Limb (tissue), 2 donors: Measurements from ENCODE around the gene OTOF.
"Not testable (repeated sequence)": the region's sequence is repeated elsewhere in the genome, so short reads cannot be mapped to it uniquely, and the experiment has no call there.

Source experiments
- DNase-seq, 2 donors: peaks; one replicate each; pipeline ENCODE4 v3.0.0-alpha.2; 2016; ENCODE audit errors: extremely low spot score in 2 of 2

Gene OTOF

DNA sequence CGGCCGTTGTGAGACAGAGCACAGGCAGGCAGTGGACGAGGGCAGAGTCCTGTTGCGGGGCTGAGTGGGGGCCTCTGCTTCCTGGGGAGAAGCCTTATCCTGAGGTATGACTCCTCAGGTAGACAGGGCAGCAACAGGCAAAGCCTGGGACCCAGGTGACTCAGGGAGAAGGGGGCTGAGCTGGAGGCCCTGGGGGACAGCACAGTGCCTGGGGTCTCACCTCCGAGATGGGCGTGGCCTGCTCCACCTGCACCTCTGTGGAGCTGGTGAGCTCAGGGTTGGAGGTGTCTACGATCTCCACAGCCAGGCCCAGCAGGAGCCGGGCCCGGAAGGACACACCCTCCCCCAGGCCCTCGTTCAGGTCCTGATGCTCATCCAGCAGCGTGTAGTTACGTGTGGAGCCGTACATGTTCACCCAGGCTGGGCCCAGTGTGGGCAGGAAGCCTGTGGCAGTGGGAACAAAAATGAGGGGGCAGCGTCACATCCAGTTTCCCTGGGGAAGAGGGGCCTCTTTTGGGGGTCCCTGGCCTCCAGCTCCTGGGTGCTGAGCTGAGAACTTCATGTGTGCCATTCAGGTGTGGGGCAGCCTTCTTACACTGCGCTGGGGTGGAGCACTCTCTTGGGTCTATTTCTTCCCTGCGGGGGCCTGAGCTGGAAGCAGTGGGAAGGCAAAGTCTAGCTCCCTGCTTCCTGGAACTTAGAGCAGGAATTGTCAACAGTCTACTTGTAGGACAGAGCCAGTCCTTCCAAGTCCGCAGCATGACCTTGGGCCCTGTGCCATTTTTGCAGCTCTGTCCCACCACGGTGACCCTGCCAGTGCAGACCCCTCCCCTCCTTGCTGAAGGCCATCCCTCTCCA is 2.9 kb upstream of the OTOF start:
- no peak for DNase-seq

DNA sequence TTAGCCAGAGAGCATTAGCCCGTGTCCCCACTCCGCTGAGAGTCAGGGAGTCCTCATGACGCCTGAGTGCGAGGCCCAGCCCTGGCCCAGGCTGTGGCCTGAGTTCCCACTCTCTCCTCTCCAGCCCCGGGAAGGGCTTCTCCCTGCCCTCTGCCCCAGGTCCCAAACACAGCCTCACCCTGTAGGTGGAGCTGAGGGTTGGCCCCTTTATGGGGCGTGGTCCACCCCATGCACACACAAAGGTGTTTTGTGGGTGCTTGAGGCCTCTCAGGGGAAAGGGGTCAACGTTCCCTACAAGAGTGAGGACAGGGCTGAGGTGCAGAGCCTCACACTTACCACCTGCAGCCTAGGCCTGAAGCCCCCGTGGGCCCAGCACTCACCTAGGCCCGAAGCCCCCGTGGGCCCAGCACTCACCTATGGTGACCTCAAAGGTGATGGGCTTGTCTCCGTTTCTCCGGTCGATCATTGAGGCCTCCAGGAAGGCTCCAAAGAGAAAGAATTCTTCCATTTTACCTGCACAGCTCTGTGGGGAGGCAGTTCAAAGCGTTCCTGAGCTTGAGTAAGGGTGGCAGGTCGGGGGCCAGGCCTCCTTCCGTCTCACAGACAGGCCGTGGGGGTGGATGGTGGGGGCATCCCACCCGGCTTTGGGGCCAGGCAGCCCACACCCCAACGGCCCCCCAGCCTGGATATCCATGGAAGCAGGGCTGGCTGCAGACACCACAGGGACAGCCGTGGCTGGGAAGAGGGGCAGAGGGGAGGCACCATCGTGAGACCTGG is 2.1 kb upstream of the OTOF start:
- no peak for DNase-seq

DNA sequence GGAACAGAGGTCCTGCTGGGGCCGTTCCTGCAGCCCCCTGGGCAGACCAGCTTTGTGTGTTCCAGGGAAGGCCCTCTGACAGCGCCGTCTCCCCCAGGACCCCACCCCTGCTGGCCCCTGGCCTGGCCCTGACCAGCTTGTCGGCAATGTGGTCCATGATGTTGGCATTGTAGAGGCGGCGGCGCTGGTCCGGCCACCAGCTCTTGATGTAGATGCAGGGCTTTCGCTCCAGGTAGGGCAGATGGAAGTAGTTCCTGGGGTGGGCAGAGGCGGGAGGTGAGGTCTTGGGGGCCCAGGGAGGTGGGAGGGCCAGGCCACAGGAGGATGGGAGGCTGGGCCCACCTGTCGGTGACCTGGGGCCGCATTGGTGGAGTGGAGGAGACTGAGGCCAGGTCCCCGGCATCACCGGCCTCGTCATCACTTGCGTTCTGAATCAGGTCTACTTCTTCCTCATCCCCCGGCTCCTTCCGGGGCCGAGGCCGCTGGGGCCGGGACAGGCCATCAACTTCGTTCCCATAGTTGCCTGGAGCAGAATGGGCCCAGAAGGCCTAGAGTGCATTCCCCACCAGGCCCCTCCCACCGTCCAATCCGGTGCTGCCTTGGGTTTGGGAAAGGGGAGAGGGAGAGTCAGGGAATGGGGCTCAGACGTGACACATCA is 1.3 kb upstream of the OTOF start:
- no peak for DNase-seq

DNA sequence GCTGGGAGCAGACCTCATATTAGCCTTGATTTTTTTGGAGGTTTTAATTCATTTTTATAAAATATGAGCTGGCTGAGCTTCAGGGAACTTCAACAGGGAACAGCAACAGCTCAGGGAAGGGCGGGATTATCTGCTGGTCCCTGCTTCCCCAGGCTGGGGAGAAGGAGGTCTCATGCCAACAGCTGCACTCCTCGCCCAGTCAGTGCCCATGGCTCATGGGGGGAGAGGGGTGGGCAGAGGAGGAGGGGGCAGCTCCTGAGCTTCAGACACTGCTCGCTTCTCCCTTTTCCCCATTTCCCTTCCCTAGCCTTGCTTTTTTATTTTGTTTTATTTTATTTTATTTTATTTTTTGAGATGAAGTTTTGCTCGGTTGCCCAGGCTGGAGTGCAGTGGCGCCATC is 442 bp upstream of the OTOF start:
- peak in 1 of 2 donors; percentile 15 for DNase-seq

DNA sequence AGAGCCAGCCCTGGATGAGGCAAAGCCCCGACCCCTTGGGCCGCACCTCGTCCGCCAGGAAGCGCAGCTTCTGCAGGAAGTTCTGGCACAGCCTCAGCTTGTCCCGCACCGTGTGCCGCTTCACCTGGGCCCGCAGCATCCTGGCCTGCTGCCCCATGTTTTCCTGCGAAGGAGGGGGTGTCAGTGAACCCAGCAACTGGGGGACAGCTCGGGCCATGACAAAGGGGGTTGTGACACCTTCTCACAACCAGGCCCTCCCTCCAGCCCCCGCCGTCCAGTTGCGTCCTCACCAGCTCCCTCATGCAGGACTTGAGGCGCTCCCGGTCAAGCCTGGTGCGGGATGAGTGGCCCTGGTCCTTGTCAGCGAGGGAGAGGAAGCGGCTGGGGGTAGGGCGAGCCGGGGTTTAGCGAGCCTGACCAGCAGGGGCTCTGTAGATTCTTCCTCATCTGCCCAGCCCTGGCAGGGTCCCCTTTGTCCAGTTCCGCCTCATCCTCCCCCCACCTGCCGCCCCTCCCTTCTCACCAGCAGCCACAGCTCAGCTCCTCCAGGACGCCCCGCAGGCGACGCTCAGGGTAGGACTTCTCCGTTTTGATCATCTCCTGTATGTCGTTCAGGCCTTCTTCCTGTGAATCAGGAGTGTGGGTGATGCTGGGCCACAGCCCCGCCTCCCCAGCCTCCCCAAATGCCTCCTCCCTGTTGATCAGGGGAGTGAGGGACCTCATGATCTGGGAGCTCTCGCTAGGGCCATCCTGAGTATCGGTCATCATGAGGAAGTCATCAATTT is 606 bp downstream of the OTOF start:
- DNase-seq, result no peak

DNA sequence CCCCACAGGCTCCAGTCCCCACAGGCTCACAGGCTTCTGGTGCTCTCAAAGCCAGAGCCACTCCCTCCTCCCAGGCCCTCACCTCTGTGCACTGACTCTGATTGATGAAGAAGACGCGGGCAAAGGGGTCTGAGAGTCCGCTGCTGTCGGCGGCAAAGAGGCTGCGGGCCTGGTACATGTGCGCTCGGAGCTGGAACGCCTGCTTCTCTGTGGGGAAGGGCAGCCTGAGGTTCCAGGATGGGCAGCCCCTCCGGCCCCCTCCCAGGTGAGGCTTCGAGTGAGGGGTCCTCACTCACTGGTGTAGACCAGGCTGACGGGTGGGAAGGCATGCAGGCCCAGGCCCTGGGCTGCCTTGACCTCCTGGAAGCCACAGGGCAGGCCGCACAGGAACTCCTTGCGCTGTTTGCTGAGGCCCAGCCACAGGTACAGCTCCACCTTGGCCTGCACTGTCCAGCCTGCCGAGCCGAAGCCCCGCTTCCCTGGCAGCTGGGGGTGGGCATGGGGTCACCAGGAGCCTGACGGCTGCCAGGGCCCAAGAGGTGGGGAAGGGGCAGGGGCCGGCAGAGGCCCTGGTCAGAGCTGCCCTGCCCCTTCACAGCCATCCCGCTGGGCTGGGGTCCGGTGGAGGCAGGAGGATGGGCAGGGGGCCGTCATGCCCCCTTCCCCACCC is 2.0 kb downstream of the OTOF start:
- DNase-seq, result no peak

DNA sequence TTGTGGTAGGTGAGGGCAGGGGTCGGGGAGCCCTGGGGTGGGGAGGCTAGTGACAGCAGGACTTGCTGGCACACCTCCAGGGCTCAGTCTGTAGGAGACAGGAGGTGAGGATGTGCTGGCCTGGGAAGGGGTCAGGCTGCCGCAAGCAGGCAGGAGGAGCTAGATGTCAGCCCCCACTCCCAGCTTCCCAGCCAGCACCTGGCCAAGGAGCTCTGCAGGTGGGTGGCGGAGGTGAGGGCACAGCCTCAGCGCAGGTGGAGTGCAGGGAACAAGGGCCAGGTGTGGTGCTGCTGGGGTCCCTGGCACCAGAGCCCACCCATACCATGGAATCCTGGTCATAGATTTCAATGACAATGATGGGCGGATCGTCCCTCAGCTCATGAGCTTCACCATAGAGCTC is 2.9 kb downstream of the OTOF start:
- DNase-seq, result no peak

DNA sequence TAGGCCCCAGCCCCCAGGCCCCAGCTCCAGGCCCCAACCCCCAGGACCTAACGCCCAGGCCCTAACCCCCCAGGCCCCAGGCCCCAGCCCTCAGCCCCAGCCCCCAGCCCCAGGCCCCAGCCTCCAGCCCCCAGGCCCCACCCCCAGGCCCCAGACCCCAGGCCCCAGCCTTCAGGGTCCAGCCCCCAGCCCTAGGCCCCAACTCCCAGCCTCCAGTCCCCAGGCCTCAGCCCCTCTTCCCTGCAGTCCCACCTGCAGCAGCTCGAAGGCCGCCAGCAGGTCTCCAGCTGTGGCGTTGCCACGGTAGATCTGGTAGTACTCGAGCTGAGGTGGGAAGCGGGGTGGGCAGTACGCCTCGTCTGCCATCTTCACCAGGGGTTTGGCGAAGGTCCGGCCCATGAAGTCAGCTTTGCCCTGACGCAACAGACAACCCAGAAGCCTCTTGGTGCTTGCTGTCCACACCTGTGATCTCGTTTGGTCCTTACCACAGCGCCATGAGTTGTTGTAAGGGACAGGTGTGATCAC is 3.6 kb downstream of the OTOF start:
- no peak for DNase-seq

DNA sequence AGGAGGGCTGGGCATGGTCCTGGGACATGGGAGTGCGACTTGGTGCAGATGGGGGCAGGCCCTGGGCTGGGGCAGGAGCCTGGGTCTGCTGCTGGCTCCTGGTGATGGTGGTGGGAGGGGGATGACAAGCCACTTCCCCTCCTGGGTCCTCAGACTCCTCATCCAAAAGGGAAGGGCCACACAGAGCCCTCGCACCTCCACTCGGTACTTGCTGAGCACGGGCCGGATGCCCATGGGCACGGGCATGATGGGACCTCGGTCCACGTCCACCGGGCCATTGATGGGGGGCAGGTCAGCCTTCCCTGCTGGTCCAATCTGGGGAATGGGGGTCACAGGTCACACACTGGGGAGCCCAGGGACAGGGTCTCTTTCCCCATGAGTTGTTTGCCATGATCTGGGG is 4.1 kb downstream of the OTOF start:
- DNase-seq, result no peak

DNA sequence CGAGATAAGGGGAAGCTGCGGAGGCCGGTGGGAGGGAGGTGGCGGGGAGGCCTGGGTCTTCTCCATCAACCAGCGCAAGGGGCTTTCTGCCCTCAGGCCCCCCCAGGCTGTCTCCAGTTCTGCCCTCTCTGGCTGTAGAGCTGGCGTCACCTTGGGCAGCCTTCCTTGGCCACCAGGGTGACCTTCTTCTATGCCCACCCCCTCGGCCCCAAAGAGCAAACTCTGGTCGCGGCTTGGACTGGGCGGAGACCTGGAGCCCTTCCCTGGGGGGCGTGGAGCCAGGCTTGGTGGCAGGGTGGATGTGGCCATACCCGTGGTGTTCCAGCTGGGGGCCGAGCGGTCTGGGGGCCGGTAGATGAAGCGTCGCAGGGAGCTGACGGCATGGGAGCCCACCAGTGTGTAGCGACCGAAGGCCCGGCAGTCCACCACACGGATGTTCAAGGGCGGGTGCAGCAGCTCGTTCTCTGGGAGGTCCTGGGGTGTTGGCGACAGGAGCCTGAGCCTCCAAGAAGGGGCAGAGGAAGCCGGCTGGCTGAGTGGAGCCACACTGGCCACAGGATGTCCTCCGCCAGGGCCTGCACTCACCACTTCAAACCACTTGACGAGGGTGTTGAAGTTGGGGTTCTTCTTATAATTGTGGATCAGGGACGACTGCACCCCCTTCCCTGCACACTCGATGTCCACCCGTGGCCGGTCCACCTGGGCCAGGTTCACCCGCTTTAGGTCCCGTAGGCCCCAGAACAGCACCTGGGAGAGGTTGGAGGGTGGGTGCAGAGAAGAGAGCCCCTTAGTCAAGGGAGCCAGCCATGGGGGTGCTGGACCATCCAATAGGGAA is 4.9 kb downstream of the OTOF start:
- no peak for DNase-seq

DNA sequence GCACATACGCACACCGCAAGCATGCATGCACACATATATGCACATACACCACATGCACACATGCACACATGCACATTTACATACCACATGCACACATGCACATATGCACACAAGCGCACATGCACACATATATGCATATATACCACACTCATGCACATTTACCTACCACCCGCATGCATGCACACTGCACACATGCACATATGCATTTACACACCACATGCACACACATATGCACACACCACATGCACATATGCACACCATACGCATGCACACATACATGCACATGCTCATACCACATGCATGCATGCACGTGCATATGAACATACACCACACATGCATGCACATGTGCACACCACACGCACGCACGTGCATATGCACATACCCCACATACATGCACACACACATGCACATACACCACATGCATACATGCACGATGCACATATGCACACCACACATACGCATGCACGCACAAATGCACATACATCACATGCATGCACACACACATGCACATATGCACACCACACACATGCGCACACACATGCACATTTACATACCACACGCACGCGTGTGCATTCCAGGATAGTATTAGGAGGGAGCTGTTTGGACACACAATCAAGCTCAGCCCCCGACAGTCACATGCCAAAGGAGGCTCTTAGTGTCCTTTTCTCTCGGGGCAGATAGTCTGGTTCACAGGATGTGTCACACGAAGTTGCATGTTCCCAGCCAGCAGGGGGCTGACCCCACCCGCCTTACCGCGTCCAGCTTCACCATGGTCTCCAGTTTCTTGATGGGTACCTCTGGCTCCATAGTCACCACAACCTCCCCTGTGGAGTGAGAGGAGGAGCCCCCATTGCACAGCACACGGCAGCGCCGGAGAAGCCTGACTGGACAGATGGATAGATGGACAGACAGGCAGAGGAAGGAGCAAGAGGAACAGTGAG is 5.9 kb downstream of the OTOF start:
- no peak for DNase-seq

DNA sequence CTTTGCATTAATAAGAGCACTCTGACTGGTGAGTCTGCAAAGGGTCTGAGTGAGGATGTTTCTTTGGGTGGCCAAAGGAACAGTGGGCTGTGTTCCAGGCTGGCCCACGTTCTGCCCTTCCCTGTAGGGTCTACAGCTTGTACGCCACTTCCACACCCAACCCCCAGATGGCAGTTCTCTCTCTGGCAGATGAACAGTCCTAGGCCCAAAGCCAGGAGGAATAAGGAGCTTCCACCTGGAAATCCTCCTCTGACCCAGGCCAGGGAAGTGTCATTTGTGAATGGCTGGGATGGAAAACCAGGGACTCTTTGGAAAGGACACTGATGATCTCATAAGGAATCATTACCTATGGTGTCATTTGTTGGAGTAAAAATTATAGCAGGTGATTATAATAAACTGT is 6.6 kb downstream of the OTOF start:
- DNase-seq, result no peak

DNA sequence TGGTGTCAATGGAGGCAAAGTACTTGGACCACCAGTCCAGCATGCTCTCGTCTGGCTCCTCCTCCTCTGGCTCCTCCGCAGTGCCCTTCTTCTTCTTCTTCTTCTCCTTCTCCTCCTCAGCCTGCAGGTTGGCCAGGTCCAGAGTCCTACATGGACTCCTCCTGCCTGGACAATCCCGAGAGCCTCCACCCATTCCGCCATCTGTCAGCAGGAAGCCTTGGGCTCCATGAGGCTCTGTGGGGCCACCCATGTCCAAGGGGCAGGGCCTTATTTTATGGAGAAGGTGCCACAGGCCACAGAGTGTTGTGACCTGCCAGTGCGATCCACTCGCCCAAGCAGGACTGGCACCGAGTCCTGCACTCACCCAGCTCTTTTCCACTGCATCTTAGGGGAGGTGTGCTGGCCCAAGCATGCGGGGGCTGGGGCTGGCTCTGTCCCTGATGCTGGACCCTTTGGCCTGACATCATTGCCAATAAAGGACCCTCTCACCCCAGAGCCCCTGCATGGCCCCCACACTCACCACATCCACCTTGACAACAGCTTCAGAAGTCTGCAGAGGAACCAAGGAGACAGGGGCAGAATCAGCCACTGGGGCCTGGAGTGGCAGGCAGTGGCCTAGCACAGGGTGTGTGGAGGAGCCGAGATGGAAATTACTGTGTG is 7.2 kb downstream of the OTOF start:
- DNase-seq, result no peak

DNA sequence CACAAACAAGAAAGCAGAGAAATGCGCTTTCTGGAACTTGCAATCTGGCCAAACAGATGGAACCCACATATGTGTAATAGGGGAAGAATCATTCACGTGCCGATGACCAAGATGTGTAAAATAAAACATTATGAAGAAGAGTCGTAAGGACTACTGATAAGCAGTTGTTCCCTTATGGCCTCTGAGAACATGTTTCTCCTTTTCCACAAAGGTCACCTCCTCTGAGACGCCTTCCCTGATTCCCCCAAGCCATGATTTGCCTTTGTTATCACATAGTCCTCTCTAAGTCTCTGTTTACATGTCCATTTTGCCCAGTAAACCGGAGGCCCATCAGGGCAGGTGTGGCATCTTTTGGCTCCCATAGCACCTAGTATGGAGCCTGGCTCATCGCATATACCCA is 8.0 kb downstream of the OTOF start:
- DNase-seq, result no peak

DNA sequence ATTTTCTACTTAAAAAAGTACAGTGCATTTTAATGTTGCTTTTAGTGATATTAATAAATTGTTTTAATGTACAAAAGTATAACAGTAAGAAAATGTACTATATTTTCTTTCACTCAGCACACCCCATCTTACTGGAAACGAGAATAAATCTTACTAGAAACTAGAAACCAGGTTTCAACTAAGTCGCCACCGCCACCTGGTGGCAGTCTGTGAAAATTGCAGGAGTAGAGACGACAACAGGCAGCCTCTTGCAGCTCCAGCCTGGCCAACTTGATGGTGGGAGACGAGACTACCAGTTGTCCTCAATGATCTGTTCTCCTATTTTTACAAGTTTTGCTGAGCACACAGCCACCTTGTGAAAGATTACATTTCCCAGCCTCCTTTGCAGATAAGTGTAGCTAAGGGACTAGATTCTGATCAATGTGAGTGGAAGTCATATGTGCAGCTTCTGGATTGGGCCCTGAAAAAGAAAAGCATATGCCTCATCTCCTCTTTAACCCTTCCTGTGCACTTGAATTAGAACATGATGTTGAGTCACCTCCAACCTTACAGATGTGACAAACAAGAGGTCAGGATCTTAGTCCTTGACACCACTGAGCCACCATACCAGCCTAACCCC is 8.7 kb downstream of the OTOF start:
- DNase-seq, result no peak

DNA sequence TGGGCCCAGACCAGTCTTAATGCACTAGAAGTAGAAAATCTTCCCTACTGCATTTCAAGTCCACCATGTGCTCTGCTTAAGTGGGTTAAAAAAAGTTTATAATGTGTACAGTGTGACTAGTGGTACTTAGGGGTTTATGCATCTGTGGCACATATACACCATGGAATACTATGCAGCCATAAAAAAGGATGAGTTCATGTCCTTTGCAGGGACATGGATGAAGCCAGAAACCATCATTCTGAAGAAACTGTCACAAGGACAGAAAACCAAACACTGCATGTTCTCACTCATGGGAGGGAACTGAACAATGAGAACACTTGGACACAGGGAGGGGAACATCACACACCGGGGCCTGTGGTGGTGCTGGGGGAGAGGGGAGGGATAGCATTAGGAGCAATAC is 9.4 kb downstream of the OTOF start:
- DNase-seq, result not testable (repeated sequence)

DNA sequence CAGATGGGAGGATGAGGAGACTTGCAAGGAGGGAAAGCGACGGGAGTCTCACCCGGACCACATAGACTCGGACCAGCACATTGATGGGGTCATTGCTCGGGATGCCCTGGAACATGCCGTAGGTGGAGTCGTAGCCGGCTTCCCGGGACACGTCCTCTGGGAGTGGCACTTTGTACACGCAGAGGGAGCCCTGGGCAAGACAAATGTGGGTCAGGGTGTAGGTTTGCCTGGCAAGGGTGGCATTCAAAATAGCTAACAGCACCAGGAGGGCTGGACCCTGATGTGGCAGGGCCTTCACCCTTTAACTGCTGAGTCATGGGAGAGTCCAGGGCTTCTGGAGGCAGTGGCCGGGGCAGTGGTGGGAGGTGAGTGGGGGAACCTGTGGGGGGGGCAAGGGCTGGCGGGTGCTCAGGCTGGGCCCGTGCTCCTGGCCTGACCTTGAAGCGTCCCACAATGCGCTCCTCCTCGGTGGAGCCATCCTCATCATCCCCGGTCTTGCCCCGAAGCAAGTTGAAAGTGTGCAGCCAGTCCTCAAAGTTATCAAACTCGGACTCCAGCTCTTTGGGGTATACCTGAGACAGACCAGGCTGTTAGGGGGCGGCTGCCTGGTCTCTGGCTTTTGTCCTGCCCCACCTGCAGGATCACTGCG is 11.1 kb downstream of the OTOF start:
- no peak for DNase-seq
